ENCODE data around the gene FSTL4.

Gene FSTL4

DNA sequence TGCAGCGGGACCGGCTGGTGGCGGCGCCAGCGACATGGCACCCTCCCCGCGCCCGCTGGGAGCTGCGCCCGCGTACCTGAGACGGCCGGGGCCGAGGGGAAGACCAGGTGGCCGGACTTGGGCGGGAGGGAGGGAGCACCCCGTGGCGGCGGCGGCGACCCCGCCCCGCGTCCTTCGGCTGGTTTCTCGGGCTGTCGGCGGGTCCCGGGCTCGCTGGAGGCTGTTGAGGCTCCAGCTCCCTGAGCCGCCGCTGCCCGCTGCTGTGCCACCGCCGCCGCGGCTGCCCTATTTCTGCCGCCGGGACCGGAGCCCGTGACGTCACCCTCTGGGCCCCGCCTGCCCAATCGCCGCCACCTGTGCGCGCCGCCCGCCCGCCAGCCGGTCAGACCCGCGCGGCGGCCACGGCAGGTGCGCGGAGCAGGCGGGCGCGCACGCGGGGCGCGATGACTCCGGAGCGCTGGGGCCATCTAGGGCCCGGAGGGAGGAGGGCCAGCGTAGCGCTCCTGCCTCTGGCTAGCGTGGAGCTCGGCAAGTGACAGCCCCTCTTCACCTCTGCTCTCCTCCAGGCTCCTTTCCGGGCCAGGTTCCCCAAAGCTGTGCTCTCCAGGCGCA is at the start of gene FSTL4:
Gene FSTL4 (minus strand): TSS at position 293 of the 612 bp plus-strand sequence.
- DNase-seq, result peak; percentile 43

DNA sequence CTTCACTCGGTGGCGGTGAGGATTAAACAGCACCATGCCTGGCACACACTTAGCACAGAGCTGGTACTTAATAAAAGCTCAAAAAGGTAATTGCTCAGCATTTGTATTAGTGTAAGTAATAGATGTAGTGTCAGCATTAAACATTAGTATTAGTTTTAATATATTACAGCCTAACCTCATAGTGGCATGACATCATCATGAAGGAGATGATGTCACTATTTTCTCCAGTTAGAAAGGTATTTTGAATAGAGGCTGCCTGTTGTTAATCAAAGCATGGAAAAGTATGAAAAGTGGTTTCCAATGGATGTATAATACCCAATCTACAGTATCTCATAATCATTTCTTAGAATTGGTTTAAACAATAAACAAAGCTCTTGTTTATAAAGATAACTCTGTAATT is 49.0 kb upstream of the FSTL4 start:
- DNase-seq, result no peak

DNA sequence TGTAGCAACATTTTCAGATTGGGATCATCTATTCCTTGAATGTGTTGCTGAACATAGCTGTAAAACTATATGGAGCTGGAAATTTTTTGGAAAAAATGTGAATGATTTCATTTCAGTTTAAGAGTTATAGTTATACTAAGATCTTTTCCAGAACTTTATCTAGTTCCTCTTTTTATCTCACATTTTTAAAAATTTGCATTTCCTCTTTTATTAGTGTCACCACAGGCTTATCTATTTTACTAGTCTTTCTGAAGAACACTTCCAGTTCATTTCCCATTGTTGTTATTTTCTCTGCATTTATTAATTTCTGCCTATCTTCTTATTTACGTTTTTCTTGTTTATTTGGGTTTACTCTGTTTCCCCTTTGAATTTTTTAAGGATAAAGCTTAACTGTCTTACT is 46.0 kb upstream of the FSTL4 start:
- DNase-seq, result no peak

DNA sequence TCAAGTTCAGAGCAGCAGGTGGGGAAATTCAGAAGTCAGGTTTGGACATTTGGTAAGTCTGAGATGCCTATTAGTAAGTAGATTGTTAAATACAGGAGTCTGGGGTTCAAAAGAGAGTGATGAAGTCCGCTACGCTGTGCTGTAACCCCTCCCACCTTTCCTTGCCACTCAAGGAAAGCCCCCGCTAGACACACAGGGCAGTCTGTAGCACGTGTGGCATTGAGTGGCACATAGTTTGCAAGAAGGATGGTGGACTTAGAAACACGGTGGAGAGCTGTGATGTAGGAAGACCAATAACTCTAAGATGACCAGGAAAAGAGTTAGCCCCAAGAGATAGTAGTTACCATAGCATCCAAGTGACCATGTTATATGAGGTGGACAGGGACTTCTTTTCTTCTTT is 44.7 kb upstream of the FSTL4 start:
- DNase-seq, result no peak

DNA sequence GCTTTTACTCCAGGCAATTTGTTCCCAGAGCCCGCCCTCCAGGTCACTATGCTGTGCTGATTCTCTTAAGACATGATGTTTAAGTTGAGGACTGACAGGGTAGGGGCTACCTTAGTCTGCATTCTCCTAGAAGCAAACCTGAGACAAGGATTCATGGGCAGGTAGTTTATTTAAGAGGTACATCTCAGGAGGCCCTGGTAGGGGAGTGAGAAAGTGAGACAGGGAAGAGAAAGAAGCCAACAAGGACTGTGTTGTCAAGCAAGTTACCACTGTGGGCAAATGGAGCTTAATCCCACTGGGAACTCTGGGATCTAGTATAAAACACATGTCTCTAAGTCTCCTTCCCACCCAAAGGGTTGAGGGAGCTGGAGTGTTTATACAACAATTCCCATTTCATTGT is 43.6 kb upstream of the FSTL4 start:
- no peak for DNase-seq

DNA sequence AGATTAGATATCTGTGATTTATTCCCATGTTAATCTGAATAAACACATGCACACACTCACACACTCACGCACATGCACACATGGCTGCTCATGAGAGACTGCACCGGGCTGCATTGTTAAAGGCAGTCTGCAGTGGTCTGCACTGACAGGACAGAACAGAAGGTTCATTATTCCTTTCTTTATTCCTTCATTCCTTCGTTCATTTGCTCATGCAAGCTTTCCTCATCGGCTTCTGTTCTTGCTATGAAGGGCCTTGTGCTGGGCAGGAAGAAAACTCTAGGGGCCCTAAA is 41.4 kb upstream of the FSTL4 start:
- DNase-seq, result no peak

DNA sequence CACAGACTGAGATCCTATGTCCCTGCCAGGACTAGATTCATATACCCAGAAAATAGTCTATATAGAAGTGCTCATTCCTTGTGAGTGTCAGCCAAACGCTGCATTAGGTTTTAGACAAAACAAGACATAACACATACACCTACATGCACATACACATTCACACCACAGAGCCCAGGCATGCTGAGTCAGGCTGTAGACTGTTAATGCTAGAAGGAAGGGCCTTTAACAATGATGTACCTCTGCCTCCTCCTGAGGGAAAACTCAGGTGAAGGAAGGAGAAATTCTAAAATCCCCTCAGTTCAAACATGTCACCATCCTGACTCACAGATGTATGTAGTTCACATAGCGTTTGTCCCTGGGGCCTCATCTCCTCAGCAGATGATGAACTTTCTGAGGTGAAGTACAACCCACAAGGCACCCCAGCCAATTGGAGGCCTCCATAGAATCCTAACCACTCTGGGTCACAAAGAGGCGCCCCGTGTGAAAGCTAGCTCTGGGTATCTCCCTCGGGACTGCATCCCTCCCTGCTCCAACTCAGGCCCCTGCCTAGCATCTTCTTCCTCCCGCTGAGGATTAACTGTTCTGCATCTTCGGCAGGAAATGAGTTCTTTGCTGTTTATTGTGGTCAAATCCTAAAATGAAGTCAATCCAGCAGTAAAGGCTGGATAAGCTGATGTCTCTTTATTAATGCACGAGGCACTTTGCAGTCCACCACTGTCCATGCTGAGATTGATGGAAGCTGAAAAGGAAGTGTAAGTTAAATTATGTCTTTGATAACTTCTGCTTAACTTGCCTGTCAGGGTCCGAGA is 40.8 kb upstream of the FSTL4 start:
- no peak for DNase-seq

DNA sequence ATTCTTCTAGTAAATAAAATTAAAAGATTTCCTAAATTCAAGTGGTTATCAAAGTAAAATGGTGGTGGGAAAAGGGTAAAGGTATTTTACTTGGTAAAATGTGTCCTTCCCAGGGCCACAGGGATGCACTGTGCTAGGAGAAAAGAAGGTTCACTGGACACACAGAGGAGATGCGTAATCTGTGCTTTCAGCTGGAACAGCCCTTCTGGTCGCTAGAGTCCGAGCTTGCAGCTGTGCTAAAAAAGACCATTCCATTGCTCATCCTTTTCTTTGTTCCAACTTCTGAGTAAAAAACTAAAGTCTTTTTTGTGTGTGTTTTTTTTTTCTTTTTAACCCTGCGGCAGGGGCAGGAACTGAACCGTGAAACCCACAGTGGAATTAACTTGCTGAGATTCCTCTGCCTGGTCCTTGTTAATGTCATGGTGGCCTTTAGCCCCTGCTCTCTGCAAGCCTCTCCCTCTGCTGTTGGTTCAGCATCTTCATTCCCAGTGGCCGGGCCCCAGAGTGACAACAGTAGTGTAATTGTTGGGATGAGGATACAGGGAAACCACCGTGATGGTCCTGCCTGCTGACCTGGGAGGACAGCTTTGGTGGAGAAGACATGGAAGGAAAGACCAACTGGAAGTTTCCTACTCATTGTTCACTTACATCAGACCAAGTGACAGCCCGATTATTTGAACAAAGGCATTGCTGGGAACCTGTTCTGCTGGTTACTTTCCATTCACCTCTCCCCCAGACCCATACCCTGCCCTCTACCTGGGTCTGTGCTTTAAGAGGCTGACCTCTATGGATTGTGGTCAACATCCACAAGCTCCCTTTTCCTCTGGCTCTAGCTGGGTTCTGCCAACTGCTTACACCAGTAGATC is 31.9 kb upstream of the FSTL4 start:
- DNase-seq, result no peak

DNA sequence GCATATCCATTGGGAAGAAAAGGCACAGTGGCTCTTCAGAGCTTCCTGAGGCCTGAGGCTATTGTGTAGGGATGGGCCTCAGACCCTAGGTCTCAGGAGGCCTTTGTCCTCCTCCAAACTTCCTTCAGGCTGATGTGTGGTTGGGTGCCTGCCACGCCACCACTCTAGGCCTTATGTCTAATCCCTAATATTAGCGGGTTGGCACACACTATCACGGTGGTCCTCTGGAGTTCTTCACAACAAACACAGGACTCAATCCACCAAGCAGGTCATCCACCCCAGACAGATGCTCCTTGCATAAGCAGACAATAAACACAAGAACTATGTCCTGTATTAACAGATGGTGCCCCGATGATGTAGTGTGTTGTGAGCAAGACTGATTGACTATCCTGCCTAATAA is 31.0 kb upstream of the FSTL4 start:
- no peak for DNase-seq

DNA sequence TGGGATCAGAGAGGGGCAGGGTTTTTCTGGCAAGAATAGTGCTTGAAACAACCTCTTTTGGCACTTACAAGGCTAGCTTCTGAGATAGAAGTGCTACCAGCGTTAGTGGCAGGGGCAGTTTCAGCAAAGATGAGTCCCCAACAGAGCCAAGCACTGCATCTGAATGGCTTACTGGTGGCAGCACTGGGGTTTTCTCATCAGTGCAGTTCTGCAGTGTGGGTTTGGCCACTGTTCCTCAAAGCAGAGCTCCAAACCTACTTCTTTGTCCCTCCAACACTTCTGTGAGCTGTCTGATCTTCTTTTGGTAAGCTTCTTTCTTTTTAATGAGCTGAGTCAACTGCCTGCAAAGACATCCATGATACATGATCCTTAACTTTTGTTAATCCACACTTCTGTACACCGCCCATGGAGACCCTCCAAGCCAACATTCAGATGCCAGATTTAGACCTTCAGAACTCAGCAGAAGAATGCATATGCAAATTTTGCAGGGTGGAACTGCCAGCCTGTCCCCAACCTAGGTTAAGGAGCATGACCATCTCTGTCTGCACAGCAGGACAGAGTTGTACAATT is 29.9 kb upstream of the FSTL4 start:
- no peak for DNase-seq

DNA sequence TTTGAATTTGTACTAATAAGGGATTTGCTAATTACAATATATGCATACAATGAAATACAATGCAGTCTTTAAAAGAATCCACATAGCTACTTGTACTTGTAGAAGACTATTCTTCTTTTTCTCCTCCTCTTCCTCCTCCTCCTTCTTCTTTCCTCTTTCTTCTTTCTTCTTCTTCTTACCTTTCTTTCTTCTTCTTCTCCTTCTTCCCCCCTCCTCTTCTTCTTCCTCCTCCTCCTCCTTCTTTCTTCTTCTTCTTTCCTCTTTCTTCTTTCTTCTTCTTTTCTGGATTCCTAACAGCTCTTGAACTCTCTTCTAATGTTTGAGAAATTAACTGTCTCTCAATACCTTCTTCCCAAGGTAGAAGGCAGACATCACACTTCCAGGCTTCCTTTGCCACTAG is 29.3 kb upstream of the FSTL4 start:
- no peak for DNase-seq

DNA sequence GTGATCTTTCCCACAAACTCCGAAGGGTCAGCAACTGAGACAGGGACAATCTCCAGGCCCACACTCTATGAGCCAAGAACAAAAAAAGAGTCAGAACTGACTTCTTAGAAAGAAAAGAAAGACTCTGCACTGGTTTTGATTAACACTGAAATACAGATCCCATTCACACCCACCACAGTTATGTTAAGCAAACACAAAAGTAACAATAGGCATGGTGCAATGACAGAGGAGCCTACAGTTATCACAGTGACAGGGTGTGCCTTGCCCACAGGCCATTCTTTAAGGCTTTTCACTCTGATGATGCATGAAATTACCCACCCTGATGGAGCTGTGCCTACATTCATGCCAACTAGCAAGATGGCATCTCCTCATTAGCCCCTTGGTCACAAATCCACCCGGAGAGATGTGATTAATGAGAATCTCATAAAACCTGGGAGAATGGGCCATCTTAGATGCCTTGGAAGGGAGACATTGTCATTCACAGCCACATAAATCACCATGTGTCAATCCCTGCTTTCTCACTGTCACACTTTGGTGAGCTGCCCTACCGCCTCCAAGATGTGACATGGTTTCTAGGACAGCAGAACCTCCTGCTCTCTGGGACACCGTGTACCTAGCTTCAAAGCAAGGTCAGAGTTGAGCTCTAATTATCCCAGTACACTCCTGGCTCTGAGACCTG is 27.6 kb upstream of the FSTL4 start:
- DNase-seq, result no peak

DNA sequence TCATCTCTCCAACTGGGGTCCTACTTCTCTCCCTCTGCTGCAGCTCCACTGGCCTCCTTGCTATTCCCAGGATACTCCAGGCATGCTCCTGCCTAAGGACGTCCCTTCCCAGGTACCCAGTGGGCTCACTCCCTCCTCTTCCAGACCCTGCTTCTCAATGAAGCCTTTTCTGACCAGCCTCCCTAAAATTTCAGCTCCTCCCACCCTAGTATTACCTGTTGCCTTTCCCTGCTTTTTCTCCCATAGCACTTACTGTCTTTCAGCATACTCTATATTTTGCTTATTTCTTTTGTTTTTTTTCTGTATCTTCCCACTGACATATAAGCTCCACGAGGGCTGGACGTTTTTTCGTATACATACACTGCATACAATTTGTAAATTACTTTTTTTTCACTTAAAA is 26.1 kb upstream of the FSTL4 start:
- no peak for DNase-seq

DNA sequence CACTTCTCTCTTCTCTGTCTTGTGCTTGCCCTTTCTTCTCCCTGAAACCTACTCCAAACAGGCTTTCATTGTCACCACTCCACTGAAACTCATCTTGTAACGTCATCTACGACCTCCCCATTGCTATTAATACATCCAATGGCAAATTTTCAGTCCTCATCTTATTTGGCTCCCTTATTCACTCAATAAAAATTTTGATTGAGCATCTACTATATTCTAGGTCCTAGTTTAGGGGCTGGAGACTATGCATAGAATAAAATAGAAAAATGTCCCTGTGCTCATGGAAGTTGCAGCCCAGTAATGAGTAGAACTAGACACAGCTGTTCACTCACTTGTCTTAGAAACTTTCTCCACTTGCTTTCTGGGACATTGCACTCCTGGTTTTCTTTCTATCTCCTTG is 24.9 kb upstream of the FSTL4 start:
- no peak for DNase-seq

DNA sequence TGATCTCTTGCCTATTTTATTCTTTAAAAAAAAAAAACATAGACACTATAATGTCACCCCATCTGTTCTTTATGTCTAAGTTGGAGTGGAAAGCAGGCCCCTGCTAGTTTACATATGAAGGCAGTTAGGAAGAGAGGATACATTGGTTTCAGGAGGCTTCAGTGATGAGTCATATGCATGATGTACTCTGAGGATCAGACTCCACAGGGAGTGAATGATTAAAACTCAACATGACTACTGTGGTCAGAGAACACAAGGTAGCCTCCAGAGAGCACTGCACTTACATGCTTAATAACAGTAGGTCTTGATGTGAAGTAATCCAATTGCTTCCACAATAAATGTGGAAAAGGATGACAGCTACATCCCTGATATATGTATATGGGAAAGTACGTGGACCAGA is 22.7 kb upstream of the FSTL4 start:
- DNase-seq, result no peak

DNA sequence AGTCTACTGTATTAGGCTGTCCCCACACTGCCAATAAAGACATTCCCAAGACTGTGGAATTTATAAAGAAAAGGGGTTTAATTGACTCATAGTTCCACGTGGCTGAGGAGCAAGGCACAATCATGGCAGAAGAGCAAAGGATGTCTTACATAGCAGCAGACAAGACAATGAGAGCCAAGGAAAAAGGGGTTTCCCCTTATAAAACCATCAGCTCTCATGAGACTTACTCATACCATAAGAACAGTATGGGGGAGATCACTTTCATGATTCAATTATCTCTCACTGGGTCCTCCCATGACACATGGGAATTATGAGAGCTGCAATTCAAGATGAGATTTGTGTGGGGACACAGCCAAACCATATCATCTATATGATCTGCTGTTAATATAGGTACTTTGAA is 14.8 kb upstream of the FSTL4 start:
- DNase-seq, result no peak

DNA sequence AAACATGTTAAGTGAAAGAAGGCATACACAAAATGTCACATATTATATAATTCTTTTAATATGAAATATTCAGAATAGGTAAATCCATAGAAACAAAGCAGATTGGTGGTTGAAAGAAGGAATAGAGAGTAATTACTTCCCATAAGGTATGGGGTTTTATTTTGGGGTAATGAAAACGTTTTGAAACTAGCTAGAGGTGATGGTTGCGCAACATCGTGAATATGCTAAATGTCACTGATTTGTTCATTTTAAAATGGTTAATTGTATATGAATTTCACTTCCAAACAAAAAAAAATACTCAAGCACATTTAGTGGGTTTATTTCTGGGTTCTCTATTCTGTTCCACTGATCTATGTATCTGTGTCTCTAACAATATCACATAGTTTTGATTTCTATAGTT is 12.0 kb upstream of the FSTL4 start:
- DNase-seq, result no peak

DNA sequence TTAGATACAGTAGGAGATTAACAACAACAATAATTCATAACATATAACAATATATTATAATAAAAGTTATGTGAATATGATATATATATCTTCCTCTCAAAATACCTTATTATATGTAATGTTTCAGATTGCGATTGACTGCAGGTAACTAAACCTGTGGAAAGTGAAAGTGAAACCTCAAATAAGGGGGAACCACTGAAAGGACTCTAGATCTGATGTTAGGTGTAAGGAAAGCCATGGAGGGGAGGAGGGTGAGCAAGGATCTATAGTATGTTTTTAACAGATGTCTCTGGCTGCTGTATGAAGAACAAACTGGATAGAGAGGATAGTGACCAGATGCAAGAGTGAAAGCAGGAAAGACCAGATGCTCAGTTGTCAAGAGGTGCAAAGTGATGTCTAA is 5.8 kb upstream of the FSTL4 start:
- no peak for DNase-seq

DNA sequence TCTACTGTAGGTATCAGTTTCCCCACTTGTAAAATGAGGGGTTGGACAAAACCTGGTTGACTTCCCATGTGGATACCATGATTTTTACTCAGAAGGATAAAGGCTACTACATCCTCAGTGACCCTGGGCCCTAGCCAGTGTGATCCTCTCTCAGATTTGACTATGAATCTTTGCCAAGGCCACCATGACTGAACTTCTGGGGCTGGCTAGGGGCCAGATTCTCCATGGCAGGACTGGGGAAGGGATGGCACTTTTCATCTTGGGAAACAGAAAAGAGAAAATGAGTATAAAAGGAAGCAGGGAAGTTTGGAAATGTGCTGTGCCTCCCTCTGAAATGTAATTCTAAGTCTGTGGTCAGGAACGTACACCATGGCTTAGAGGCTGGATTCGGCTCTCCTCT is 1.4 kb upstream of the FSTL4 start:
- DNase-seq, result no peak

DNA sequence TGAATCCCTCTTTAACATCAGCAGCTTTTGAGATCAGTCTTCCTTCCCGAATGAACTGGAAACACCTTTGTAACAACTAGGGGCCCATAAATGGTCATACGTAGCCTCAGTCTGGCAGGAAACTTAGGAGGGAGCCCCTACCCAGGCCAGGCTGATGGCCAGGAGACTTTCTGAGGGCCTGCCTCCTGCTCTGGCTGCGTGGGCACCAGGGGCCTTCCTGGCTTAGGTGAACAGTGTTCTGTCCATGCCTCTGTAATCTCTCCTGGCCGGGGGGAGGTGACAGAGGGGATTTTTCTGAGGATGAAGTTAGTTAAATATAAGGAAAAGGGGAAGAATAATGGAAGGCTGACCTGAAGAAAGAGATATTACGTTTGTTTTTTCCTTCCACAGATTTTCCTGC is 843 bp upstream of the FSTL4 start:
- DNase-seq, result no peak

DNA sequence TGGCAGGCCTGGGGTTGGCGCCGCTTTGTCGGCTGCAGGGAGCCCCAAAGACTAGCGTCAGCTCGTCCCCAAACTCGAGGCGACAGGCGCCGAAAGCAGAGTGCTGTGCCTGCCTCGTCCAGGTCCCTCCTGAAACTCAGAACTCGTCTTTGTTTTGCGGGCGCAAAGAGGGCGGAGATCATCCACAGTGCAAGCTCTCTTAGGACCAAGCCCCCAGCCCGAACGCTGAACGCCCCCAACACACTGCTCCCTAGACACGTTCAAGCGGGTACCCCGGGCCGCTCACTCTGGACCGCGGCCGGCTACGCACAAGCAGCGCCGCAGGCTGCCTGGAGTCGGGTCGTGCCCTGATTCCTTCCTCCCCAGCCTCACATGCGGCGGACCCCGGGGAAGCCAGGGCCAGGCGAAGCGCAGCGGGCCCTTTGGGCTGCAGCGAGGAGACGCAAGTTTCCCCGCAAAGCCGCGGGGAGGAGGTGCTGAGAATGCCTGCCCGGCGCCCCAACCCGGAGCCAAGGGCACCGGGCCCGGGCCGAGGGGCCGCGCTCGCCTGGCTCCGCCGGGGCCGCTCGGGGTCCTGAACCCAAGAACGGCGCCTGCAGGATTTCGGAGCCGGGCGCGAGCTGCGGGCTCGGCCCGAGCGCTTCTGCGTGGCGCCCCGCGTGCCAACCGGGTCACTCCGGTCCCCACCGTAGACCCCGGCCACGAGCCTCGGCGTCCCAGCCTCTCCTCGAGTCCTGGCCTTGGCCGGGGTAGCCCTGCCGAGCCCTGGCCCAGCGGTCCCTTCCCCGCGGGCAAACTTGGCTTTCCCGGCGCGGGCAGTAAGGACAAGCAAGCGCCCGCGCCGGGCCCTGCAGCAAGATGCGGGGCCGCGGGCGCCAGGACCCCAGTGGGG is 738 bp downstream of the FSTL4 start:
- no peak for DNase-seq
